ENCODE measurements around the gene GIN1. TPM values are rescaled to one million over a fixed set of nuclear protein-coding genes. Genes with fewer than 3 reads are reported as not detected.
"Not testable (repeated sequence)": the region's sequence is repeated elsewhere in the genome, so short reads cannot be mapped to it uniquely, and the experiment has no call there.

The GIN1 gene, protein sequence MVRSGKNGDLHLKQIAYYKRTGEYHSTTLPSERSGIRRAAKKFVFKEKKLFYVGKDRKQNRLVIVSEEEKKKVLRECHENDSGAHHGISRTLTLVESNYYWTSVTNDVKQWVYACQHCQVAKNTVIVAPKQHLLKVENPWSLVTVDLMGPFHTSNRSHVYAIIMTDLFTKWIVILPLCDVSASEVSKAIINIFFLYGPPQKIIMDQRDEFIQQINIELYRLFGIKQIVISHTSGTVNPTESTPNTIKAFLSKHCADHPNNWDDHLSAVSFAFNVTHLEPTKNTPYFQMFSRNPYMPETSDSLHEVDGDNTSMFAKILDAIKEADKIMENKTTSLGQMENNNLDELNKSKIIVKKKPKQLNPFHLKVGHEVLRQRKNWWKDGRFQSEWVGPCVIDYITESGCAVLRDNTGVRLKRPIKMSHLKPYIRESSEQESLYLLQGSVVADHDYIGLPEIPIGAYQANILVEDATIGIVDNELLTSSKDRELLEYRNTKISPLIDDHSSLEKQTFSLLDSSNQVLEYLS
- total RNA-seq, result 1 to 10 TPM; 8.2 to 8.9 TPM

- ChIA-PET CTCF (interaction anchor here (0.7 to 1.3 kb wide), 3 partner anchors 15 to 439 kb away, joined by 3 read pairs; no protein-coding TSS in a partner anchor), POLR2A (interaction anchor here (1.2 to 2.8 kb wide), 4 partner anchors 139 to 364 kb away, joined by 3 to 10 read pairs (median 6); partner anchors contain the start of genes MACIR and PAM)
Measured at GRCh38 chr5:103119765-103120606, at the start of gene GIN1, which contains the start of gene PPIP5K2. Gene GIN1 (minus strand): TSS chr5:103120138. CDS start chr5:103108707, 11,431 bp downstream. Gene PPIP5K2 (plus strand): TSS chr5:103120301. CDS start chr5:103129590, 9,289 bp downstream.

DNA sequence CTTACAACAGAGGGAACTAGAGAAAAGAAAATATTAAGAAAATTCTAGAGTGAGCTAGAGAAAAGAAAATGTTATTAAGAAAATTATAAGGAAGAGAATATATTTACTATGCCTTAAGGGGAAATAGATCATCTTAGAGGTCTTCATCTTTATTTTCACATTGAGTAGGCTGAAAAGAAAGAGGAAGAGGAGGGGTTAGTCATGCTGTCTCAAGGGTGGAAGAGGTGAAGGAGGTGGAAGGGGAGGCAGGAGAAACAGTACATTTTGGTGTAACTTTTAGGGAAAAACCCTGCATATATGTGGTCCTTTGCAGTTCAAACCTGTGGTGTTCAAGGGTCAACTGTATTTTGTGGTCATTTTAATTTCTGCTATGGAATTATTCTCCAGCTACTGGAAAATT is 46.8 kb upstream of the GIN1 start:
- POLR2A ChIA-PET, result no interaction called here
- CTCF ChIA-PET, result no interaction called here

DNA sequence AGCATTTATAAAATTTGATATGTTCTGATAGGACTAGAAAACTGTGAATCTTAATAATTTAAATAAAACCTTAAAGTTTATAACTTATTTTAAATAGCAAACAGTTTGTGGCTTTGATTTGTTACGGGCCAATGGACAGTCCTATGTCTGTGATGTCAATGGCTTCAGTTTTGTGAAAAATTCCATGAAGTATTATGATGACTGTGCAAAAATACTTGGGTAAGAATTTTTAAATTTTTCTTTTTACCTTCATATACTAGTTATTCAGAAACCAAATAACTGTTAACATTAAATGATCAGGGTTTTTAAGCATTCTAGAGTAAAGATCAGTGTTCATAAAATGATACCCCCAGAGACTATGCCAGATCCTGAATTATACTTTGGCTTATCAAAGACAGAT is 31.2 kb upstream of the GIN1 start:
- CTCF ChIA-PET, result no interaction called here
- POLR2A ChIA-PET, result no interaction called here

- POLR2A ChIA-PET, result no interaction called here
Measured at GRCh38 chr5:103148213-103148612, 28.3 kb upstream of the GIN1 start.

DNA sequence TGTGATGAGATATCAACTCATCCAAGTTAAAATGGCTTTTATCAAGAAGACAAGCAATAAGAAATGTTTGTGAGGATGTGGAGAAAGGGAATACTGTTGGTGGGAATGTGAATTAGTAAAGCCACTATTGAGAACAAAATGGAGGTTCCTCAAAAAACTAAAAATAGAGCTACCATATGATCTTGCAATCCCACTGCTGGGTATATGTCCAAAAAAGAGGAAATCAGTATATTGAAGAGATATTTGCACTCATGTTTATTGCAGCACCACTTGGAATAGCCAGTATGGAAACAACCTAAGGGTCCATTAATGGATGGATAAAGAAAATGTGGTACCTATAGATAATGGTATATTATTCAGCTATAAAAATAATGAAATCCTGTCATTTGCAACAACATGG is 25.3 kb upstream of the GIN1 start:
- CTCF ChIA-PET, result no interaction called here
- POLR2A ChIA-PET, result no interaction called here

More at GRCh38 chr5:103148213-103148612, 28.3 kb upstream of the GIN1 start:
- CTCF ChIA-PET, result no interaction called here

DNA sequence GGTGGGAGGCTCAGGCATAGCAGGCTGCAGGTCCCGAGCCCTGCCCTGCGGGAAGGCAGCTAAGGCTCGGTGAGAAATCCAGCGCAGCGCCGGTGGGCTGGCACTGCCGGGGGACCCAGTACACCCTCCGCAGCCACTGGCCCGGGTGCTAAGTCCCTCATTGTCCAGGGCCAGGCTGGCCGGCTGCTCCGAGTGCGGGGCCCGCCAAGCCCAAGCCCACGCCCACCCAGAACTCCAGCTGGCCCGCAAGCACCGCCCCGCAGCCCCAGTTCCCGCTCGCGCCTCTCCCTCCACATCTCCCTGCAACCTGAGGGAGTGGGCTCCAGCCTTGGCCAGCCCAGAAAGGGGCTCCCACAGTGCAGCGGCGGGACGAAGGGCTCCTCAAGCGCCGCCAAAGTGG is 22.2 kb upstream of the GIN1 start:
- CTCF ChIA-PET, result not testable (repeated sequence)

DNA sequence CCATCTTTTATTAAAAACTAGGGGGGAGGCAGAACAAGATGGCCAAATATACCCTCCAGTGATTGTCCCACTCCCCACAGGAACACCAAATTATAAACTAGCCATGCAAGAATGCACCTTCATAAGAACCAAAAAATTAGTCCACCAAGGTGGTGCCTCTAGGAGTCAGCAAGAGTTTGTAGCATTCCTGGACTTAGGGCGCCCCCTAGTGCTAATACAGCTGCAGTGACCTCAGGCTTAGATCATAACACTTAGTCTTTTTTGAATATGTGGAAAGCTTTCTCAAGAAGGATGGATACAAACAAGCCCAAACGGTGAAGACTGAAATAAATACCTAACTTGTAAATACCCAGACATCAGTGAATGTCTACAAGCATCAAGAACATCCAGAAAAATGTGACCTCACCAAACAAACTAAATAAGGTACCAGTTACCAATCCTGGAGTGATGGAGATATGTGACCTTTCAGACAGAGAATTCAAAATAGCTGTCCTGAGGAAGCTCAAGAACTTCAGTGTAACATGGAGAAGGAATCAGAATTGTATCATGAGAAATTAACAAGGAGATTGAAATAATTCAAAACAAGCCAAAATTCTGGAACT is 19.4 kb upstream of the GIN1 start:
- POLR2A ChIA-PET, result interaction anchor here (1.2 kb wide), 1 partner anchor 120 kb away, joined by 3 read pairs; no protein-coding TSS in a partner anchor

More for the DNA sequence above, 22.2 kb upstream of the GIN1 start:
- POLR2A ChIA-PET, result not testable (repeated sequence)

DNA sequence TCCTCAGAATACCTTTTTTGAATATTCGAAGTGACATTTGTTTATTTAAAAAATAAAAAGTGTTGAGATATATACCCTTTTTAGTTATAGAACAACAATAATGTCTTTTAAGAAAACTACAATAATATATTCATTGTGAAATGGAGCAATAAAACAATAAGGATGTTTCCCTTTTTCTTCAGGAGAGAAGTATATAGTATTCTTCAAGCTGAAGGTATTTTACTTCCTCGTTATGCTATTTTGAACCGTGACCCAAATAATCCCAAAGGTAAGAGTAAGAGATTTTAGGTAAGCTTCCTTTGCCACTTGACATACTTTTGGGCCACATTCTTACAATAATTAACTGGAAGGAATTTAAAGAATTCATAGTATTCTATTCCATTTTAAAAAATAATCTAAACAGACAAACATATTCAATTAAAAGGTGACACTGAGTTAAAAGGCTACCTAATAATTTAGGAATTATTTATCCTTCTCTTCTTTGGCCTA is 18.3 kb upstream of the GIN1 start:
- POLR2A ChIA-PET, result no interaction called here

More for the DNA sequence above, 19.4 kb upstream of the GIN1 start:
- CTCF ChIA-PET, result interaction anchor here (0.7 to 1.0 kb wide), 3 partner anchors 19 to 555 kb away, joined by 3 read pairs; partner anchors contain the start of genes GIN1 and PPIP5K2

GRCh38 chr5:103135461-103135860 is 15.5 kb upstream of the GIN1 start:
- CTCF ChIA-PET, result interaction anchor here (1.4 kb wide), 1 partner anchor 15 kb away, joined by 3 read pairs; the partner anchor contains the start of gene PPIP5K2
- POLR2A ChIA-PET, result no interaction called here

More for the DNA sequence above, 18.3 kb upstream of the GIN1 start:
- CTCF ChIA-PET, result no interaction called here

GRCh38 chr5:103133231-103133630 is 13.3 kb upstream of the GIN1 start:
- ChIA-PET POLR2A (interaction anchor here (0.6 kb wide), 1 partner anchor 130 kb away, joined by 4 read pairs; no protein-coding TSS in a partner anchor), CTCF (no interaction called here)

DNA sequence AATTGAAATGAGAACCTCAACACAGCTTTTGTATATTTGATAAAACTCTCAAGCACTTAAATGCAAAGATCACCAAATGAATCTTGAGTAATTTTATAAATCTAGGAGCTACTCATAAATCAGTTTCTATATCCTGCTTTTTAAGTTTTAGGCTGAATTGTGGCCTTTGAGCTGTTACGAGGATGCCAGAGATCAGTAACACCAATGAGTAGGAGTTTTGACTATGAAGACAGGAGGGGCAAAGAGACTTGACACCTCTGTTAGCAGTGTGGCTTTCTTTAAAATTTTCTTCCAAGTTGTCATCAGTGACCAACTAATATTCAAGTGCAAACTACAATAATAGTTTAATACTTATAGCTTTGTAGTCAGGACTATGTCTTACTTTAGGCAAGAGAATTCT is 12.7 kb upstream of the GIN1 start:
- ChIA-PET CTCF (no interaction called here), POLR2A (interaction anchor here (0.6 kb wide), 1 partner anchor 129 kb away, joined by 4 read pairs; no protein-coding TSS in a partner anchor)

DNA sequence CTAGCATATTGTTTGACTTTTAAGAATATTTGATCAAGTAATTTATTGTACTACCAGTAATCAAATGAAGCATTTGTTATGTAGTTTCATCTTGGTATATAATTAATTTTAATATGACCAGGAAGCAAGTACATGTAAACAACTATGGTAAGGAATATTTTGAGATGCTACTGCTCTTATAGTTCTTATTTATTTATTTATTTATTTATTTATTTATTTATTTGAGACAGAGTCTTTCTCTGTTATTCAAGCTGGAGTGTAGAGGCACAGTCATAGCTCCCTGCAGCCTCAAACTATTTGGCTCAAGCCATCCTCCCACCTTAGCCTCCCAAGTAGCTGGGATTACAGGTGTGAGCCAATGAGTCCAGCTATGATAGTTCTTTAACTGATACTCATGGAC is 8.3 kb upstream of the GIN1 start:
- POLR2A ChIA-PET, result no interaction called here

DNA sequence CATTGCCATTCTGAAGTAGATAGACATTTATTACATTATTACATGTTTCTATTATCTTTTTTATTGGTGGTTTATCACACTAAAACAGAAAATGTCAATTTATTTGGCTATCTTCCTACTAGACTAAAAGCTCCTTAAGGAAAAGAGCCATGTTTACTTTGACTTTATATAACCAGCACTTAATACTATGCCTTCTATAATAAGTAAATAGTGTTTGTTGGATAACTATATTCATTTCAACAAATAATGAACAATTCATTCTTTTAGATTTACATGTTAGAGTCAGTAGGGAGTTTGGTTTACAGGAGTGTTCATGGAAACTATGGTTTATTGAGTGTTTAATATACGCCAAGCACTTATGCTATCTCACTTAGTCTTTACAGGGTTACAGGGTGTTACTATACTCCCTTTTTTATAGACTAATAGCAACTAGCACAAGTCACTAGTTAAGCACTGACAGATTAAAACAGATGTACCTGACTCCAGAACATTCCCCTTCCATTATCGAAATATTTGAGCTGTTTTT is 7.4 kb upstream of the GIN1 start:
- ChIA-PET POLR2A (no interaction called here), CTCF (no interaction called here)

More for the DNA sequence above, 8.3 kb upstream of the GIN1 start:
- CTCF ChIA-PET, result no interaction called here

DNA sequence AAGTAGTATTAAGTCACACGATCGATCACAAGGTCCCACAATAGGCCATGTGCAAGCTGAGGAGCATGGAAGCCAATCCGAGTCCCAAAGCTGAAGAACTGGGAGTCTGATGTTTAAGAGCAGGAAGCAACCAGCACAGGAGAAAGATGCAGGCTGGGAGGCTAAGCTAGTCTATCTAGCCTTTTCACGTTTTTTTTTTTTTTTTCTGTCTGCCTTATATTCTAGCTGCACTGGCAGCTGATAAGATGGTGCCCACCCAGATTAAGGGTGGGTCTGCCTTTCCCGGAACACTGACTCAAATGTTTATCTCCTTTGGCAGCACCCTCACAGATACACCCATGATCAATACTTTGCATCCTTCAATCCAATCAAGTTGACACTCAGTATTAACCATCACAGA is 6.6 kb upstream of the GIN1 start:
- ChIA-PET POLR2A (no interaction called here), CTCF (interaction anchor here (0.6 kb wide), 1 partner anchor 14 kb away, joined by 3 read pairs; no protein-coding TSS in a partner anchor)

GRCh38 chr5:103122242-103122641 is 2.3 kb upstream of the GIN1 start:
- CTCF ChIA-PET, result no interaction called here
- POLR2A ChIA-PET, result no interaction called here

GRCh38 chr5:103120607-103121200 is 766 bp upstream of the GIN1 start:
- ChIA-PET POLR2A (interaction anchor here (1.2 to 2.8 kb wide), 3 partner anchors 138 to 365 kb away, joined by 4 to 10 read pairs (median 9); partner anchors contain the start of genes MACIR and PAM), CTCF (interaction anchor here (0.7 to 1.3 kb wide), 3 partner anchors 14 to 439 kb away, joined by 3 read pairs; no protein-coding TSS in a partner anchor)

- ChIA-PET POLR2A (interaction anchor here (1.2 to 2.8 kb wide), 4 partner anchors 139 to 364 kb away, joined by 3 to 10 read pairs (median 6); partner anchors contain the start of genes MACIR and PAM), CTCF (interaction anchor here (1.3 kb wide), 1 partner anchor 438 kb away, joined by 3 read pairs; no protein-coding TSS in a partner anchor)
Measured at GRCh38 chr5:103119070-103119764, 721 bp downstream of the GIN1 start.
